Right atrium auricular region (tissue), 2 donors: ENCODE results near the gene TMSB15C. TPM values are rescaled to one million over a fixed set of nuclear protein-coding genes. Genes with fewer than 3 reads are reported as not detected.

ENCODE experiments used
- DNase-seq: peaks from one replicate; pipeline ENCODE4 v3.0.0-alpha.2; 2019; ENCODE audit warnings: low spot score
- H3K27ac ChIP-seq, 2 donors: fragments of 200-600 bp; sonication (generic); 1 replicate in 1 of 2; 2 replicates in 1 of 2; pipeline ENCODE4 v1.5.1; 2016 to 2019
- H3K27me3 ChIP-seq, 2 donors: fragments of 200-600 bp; sonication (generic); one replicate each; pipeline versions ENCODE4 v1.5.1 to v1.6.0; 2017 to 2019
- H3K36me3 ChIP-seq: fragments of 200-600 bp; sonication (generic); one replicate; pipeline ENCODE4 v1.5.1; 2016
- H3K4me1 ChIP-seq, 2 donors: fragments of 200-600 bp; sonication (generic); one replicate each; pipeline versions ENCODE4 v1.5.1 to v1.6.0; 2017 to 2019
- H3K4me3 ChIP-seq, 2 donors: fragments of 200-600 bp; sonication (generic); 1 replicate in 1 of 2; 2 replicates in 1 of 2; pipeline ENCODE4 v1.5.1; 2017 to 2019; ENCODE audit warnings: mild to moderate bottlenecking in 1 of 2, moderate library complexity in 1 of 2
- H3K9me3 ChIP-seq, 2 donors: fragments of 200-600 bp; sonication (generic); one replicate each; pipeline ENCODE4 v1.5.1; 2019
- total RNA-seq, 2 donors: library from RNA; depleted of rRNA; stranded (reverse); fragments of >200 nt; gene quantifications; one replicate each; pipeline ENCODE4 v1.1.0, GENCODE V29; 2016
- TF ChIP-seq, protein P1 (sequence below), 2 donors: fragments of 200-600 bp; sonication (generic); IDR thresholded peaks; one replicate each; pipeline ENCODE4 v1.5.1; 2019; ENCODE audit warnings: antibody characterized with exemption in 2 of 2

TMSB15C gene
- total RNA-seq, 2 donors from 2014 or later = 0.30 to 0.47 TPM

DNA sequence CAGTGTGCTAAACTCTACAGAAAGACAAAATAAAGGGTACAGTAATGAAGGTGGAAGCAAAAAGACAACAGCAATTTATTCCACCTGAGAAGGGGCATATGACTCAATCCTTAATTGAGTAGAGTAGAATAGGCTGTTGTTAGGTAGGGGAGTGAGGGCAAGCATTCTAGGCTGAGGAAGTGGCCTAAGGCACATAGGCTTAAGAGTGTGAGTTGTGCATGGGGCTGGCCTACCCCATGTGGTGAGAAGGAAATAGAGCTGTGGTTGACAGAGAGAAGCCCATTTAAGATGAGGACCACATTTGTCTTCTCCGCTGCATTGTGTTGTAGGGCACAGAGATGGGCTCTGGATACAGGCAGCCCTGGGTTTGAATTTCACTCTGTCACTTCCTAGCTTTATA, 32.9 kb upstream of the TMSB15C start:
- Histone ChIP-seq H3K36me3 (no peaks in the 10 kb centered on the region), H3K4me1 (no peaks in the 10 kb centered on the region)
- no peak for DNase-seq

DNA sequence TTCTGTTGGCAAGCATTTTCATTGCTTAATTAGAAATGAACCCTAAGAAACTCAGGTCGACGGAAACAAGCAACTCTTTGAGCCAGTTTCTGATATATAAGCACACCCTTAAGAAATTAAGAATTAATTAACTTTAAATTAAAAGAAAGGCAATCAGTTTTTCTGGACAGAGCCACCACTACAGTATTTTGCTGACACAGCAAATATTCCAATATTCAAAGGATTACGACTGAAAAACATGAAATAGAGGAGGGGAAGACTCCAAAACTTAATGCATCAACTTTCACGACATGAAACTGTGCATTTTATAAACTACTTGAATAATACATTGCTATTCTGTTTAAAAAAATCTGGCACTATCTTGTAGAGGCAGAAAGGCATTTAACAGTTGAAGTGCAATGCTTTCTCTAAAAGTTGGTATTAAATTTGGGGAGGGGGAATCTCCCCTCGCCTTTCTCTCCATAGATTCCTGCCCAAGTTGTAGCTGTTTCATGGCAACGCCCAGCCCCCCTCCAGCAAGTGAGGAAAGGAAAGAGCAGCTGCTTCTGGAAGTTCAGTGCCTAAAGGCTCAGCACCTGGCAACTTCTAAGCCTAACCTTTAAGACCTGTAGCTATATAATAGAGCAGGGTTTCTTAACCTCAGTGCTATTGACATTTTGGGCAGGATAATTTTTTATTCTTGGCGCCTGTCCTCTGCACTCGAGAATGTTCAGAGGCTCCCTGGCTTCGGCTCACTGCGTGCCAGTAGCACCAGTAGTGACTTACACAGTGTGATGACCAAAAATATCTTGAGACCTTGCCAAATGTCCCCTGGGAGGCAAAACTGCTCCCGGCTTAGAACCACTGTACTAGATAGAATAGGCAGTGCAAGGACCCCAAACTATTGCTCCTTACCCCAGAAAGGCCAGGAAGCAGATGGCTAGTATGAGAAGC, 29.6 kb upstream of the TMSB15C start:
- no peak for DNase-seq

More for the DNA sequence above, 32.9 kb upstream of the TMSB15C start:
- Histone ChIP-seq H3K9me3 (no peaks in the 10 kb centered on the region), H3K27ac (no peak overlapping the region), H3K4me3 (no peak overlapping the region), H3K27me3 (no peaks in the 10 kb centered on the region)
- TF ChIP-seq, protein P1, sequence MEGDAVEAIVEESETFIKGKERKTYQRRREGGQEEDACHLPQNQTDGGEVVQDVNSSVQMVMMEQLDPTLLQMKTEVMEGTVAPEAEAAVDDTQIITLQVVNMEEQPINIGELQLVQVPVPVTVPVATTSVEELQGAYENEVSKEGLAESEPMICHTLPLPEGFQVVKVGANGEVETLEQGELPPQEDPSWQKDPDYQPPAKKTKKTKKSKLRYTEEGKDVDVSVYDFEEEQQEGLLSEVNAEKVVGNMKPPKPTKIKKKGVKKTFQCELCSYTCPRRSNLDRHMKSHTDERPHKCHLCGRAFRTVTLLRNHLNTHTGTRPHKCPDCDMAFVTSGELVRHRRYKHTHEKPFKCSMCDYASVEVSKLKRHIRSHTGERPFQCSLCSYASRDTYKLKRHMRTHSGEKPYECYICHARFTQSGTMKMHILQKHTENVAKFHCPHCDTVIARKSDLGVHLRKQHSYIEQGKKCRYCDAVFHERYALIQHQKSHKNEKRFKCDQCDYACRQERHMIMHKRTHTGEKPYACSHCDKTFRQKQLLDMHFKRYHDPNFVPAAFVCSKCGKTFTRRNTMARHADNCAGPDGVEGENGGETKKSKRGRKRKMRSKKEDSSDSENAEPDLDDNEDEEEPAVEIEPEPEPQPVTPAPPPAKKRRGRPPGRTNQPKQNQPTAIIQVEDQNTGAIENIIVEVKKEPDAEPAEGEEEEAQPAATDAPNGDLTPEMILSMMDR (IDR thresholded peaks at IDR 0.05) = no peak

DNA sequence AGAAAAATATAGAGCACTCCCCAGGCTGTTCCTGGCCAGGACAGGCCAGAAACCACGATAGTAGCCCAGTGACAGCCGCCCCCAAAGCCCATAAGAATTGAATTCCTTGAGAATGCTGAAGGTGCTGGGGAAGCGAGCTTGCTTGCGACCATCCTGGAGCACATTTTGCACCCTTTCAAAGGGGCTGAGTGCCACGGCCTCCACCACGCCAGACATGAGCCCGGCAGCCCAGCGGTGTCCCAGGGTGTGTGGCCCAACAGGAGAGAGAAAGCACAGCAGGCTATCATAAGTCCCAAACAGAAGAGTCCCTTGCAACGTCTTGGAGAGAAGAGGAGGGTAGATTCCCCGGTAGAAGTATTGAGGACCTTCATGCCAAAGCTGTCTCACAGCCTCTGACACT, 28.6 kb upstream of the TMSB15C start:
- no peak overlapping the region for H3K27ac ChIP-seq
- TF ChIP-seq, protein P1 (IDR thresholded peaks at IDR 0.05) = no peak
- no peaks in the 10 kb centered on the region for H3K36me3 ChIP-seq
- no peak for DNase-seq
- no peaks in the 10 kb centered on the region for H3K9me3 ChIP-seq
- no peaks in the 10 kb centered on the region for H3K4me1 ChIP-seq
- no peak overlapping the region for H3K4me3 ChIP-seq
- H3K27me3 ChIP-seq = no peaks in the 10 kb centered on the region

More for the DNA sequence above, 29.6 kb upstream of the TMSB15C start:
- H3K9me3 ChIP-seq = no peaks in the 10 kb centered on the region
- H3K4me1 ChIP-seq = no peaks in the 10 kb centered on the region
- no peaks in the 10 kb centered on the region for H3K27me3 ChIP-seq
- H3K27ac ChIP-seq = no peak overlapping the region
- no peaks in the 10 kb centered on the region for H3K36me3 ChIP-seq
- no peak overlapping the region for H3K4me3 ChIP-seq
- TF ChIP-seq, protein P1 (IDR thresholded peaks at IDR 0.05) = no peak

DNA sequence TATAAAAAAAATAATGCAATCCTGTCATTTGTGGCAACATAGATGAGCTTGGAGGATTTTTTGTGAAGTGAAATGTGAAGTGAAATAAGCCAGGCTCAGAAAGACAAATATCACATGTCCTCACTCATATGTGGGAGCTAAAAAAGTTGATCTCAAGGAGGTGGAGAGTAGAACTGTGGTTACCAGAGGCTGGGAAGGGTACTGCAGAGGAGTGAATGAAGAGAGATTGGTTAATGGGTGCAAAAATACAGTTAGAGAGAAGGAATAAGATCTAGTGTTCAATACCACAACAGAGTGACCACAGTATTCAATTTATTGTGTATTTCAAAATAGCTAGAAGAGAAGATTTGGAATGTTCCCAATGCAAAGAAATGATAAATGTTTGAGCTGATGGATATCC, 22.9 kb upstream of the TMSB15C start:
- no peaks in the 10 kb centered on the region for H3K4me1 ChIP-seq
- H3K36me3 ChIP-seq = no peaks in the 10 kb centered on the region
- no peaks in the 10 kb centered on the region for H3K27me3 ChIP-seq
- H3K4me3 ChIP-seq = no peak overlapping the region
- no peak for DNase-seq
- no peaks in the 10 kb centered on the region for H3K9me3 ChIP-seq
- TF ChIP-seq, protein P1 (IDR thresholded peaks at IDR 0.05) = no peak
- no peak overlapping the region for H3K27ac ChIP-seq

DNA sequence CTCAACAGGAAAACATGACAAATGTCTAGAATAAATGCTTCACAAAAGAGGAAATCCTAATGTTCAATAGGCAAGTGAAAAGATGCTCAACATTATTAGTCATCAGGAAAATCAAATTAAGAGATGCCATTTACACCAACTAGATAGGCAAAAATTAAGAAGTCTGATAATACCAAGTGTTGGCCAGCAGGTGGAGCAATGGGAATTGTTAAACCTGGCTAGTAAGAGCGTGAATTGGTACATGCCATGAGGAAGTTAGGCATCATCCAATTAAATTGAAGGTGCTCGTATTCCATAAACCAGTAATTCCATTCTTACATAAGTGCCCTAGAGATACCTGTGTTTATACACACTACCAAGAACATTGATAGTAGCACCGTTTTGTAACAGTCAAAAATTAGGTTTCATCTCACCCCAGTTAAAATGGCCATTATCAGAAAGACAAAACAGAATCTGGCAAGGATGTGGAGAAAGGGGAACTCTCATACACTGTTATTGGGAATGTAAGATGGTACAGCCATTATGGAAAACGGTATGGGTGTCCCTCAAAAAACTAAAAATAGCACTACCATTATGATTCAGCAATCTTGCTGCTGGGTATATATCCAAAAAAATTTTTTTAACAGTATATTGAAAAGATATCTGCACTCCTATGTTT, 22.2 kb upstream of the TMSB15C start:
- no peaks in the 10 kb centered on the region for H3K27me3 ChIP-seq
- no peak overlapping the region for H3K4me3 ChIP-seq
- no peaks in the 10 kb centered on the region for H3K9me3 ChIP-seq
- H3K27ac ChIP-seq = no peak overlapping the region
- TF ChIP-seq, protein P1 (IDR thresholded peaks at IDR 0.05) = peak; percentile 33 to 77
- no peaks in the 10 kb centered on the region for H3K36me3 ChIP-seq
- no peaks in the 10 kb centered on the region for H3K4me1 ChIP-seq
- no peak for DNase-seq
